ENCODE data around the gene RPTOR. TPM values are rescaled to one million over a fixed set of nuclear protein-coding genes. Genes with fewer than 3 reads are reported as not detected.
A peak's percentile ranks its signal among the peaks of the same experiment; 100 is the strongest.

RPTOR gene
- total RNA-seq, 4 donors from 2014 or later = 23.6 to 37.0 (median 27.8) TPM

DNA sequence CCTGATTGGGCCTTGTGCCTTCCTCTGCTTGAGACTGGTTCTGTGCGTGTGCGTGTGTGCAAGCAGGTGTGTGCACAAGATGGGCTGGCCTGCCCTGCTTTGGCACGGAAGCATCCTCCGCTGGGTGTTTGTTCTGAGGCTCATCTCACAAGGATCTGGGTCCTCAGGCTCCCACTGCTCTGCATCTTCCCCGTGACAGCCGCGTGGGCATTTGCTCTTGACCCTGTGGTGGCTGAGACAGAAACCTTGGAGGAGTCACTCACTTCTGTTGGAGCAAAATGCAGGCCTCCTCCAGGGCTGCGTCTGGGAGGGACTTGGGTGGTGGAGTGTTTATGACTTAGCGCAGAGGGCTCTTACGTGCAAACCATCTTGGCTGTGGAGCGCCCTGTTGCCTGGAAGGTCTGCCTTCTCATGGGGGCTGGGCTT is 119.2 kb downstream of the RPTOR start:
- no peak for DNase-seq (ENCODE audit: low spot score)
- TF ChIP-seq, protein P1, sequence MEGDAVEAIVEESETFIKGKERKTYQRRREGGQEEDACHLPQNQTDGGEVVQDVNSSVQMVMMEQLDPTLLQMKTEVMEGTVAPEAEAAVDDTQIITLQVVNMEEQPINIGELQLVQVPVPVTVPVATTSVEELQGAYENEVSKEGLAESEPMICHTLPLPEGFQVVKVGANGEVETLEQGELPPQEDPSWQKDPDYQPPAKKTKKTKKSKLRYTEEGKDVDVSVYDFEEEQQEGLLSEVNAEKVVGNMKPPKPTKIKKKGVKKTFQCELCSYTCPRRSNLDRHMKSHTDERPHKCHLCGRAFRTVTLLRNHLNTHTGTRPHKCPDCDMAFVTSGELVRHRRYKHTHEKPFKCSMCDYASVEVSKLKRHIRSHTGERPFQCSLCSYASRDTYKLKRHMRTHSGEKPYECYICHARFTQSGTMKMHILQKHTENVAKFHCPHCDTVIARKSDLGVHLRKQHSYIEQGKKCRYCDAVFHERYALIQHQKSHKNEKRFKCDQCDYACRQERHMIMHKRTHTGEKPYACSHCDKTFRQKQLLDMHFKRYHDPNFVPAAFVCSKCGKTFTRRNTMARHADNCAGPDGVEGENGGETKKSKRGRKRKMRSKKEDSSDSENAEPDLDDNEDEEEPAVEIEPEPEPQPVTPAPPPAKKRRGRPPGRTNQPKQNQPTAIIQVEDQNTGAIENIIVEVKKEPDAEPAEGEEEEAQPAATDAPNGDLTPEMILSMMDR (IDR thresholded peaks at IDR 0.05) = no peak

DNA sequence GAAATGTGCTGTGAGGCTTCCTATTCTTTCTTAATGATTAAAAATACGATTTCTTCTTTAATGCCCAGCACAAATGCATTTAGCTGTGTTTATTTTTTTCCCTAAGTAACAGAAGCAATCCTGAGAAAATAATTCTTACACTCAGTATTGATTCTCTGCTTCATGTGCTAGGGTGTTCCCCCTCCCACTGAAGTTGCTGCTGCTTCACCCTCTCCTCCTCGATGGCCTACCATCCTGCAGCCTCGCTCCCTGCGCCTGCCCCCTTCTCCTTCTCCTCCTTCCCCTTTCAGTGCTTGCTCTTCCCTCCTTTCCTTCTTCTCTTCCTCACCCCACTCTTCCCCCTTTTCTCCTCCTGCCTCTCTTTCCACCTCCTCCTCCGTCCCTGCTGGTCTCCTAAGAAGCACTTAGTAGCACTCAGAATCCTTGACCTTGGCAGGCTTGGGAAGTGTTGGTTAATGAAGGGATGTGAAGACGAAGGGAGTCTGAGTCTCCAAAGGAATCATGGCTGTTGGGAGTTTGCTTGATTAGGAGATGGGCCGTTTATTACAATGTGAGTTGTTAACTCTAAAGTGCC is 119.7 kb downstream of the RPTOR start:
- TF ChIP-seq, protein P1 (IDR thresholded peaks at IDR 0.05) = no peak
- DNase-seq (ENCODE audit: low spot score) = no peak
- ATAC-seq (ENCODE audit: low FRiP score) = no peak

More for the DNA sequence above, 119.2 kb downstream of the RPTOR start:
- peak; percentile 80 for ATAC-seq (ENCODE audit: low FRiP score)

DNA sequence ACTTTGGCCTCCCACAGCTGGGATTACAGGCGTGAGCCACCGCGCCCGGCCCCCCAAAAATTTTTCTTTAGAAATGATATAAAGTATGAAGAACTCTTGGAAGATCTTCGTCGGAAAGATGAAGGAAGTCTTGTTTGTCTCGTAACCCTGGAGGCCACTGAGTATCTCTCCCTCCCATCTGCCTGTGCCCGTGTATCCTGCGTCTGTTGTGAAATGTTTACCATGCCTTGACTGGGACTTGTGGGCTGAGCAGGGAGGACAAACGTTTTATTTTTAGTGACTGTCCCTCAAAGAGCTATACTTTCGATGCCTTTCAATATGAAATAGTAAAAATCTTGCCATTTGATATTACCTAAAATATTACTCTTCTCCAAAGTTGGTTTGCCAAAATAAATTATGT is 121.2 kb downstream of the RPTOR start:
- no peak for ATAC-seq (ENCODE audit: low FRiP score)
- no peak for DNase-seq (ENCODE audit: low spot score)
- TF ChIP-seq, protein P1 (IDR thresholded peaks at IDR 0.05) = no peak

DNA sequence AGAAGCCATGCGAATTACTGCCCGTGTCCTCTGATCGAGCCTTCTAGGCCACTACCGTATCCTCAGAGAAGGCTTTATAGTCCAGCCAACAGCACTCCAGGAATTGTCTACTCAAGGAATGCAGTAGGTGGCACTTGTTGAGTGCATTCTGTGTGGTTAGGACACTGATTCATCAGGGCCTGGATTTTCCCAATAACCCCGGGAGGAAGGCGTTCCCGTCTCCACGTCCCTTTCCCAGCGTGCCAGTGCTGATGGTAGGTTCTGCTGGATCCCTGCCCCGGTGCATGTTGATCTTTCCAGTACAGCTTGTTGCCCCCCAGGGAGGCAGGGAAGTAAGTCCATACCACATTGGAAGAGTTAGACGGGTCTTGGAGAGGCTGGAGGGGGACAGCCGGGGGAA is 122.2 kb downstream of the RPTOR start:
- TF ChIP-seq, protein P1 (IDR thresholded peaks at IDR 0.05) = no peak
- no peak for DNase-seq (ENCODE audit: low spot score)
- ATAC-seq (ENCODE audit: low FRiP score) = no peak

DNA sequence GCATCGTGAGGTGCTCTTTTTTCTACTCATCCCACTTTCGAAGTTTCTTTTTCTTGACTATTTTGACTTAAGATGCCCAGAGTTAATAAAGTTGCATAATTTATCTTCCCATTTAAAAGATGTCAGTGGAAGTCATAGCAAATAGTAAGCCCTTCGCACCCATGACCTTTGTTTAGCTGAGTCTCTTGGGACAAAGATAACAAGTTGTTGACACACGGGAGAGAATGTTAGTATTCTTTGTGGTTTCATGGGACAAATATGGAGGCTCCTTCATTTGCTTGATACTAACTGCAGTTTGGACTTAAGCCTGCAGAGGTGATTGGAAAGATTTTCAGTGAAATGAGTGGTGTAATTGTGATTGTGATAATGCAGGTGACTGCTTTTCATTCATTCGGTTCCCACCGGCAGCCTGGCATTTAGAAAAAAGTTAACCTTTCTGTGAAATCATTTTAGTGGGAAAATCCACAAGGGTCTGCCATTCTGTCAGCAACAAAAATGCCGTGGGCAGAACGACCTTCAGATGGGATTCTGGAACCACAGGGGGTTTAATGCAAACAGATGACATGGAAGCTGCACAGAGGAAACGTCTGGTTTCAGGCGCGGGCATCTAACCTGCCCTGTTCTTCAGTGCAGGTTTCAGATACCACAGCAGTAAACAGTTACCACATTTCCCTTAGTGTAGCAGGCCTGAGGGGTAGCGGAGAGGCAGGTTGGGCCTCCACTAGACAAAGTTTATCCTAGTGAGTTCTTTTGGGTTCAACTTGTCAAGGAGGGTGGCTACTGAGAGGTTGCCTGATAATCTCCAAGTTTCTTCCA is 123.0 kb downstream of the RPTOR start:
- ATAC-seq (ENCODE audit: low FRiP score) (no peak), DNase-seq (ENCODE audit: low spot score) (no peak)
- TF ChIP-seq, protein P1 (IDR thresholded peaks at IDR 0.05) = no peak

DNA sequence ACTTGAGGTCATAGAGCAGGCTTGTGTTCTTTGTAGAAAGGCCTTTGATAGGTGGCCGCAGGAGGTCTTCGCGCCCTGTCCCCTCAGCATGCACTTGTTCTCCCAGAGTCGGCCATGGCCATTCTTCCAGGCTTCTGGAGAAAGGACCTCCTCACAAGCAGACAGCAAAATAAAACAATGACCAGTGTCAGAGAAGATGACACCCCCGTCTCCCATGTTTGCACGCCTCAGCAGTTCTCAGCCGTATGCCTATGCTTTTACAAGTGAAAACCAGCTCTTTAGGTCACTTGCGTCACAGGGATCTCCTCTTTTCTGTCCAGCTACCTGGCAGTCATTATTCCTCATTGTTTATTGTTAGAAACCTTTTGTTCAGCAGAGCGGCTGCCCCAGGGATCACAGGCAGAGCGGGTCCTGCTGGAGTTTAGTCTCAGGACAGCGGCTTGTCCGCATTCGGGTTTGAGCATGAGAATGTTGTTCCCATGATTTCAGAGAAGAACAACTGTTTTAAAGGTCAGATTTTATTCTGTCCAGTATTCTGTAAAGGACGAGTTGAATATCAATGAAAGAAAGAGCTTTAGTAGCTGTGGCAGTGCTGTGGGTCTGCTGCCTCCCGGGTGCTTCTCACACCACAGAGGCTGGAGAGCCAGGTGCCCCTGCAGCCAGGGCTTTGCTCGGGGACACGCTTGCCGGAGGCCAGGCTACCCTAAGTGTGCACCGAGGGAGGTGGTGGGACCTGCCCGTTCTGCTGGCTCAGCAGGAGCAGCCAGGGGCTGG is 123.9 kb downstream of the RPTOR start:
- DNase-seq (ENCODE audit: low spot score) (no peak), ATAC-seq (ENCODE audit: low FRiP score) (no peak)
- TF ChIP-seq, protein P1 (IDR thresholded peaks at IDR 0.05) = no peak
